T-helper 17 cell (primary cell): ENCODE data around the gene BRICD5. TPM values are rescaled to one million over a fixed set of nuclear protein-coding genes. Genes with fewer than 3 reads are reported as not detected.

ENCODE experiments used
- ATAC-seq: fragments of 150-1000 bp; cut with Tn5 transposase; 2 replicates; pipeline ENCODE4 v1.10.0; 2021; ENCODE audit warnings: mild to moderate bottlenecking, moderate library complexity
- DNase-seq, 3 donors: peaks; one replicate each; pipeline versions ENCODE4 v3.0.0 to v3.0.0-alpha.2; 2020 to 2021
- H3K9me3 ChIP-seq: one replicate; pipeline ENCODE4 v1.7.0; 2013; ENCODE audit warnings: low read length, mild to moderate bottlenecking; ENCODE audit not compliant: control insufficient read depth, poor library complexity, severe bottlenecking
- H3K27ac Mint-ChIP-seq: one replicate; pipeline ENCODE4 v1.8.0; 2022; ENCODE audit warnings: mild to moderate bottlenecking, moderate library complexity, mixed read lengths
- H3K27me3 Mint-ChIP-seq: one replicate; pipeline ENCODE4 v1.8.0; 2022; ENCODE audit warnings: mixed read lengths
- H3K36me3 Mint-ChIP-seq: one replicate; pipeline ENCODE4 v1.8.0; 2022; ENCODE audit warnings: low read depth, mixed read lengths
- H3K4me1 Mint-ChIP-seq: one replicate; pipeline ENCODE4 v1.8.0; 2022; ENCODE audit warnings: mild to moderate bottlenecking, mixed read lengths
- H3K4me3 Mint-ChIP-seq: one replicate; pipeline ENCODE4 v1.8.0; 2022; ENCODE audit warnings: mild to moderate bottlenecking, moderate library complexity, mixed read lengths
- total RNA-seq, 4 donors: library from RNA in 2 of 4; stranded (reverse) in 2 of 4; gene quantifications; one replicate each; pipeline ENCODE4 v1.2.3 and lab custom pipeline; 2022 to 2026

BRICD5 gene
- total RNA-seq, 2 donors from 2014 or later = 2.6 to 4.0 TPM

GRCh38 chr16:2161911-2162310, 48.8 kb downstream of the BRICD5 start:
- peaks cover 9% of the 10 kb centered on the region for H3K4me1 Mint-ChIP-seq
- no peak for ATAC-seq
- no peaks in the 10 kb centered on the region for H3K36me3 Mint-ChIP-seq
- H3K27ac Mint-ChIP-seq = no peak overlapping the region
- no peaks in the 10 kb centered on the region for H3K27me3 Mint-ChIP-seq
- no peak overlapping the region for H3K4me3 Mint-ChIP-seq
- DNase-seq = no peak
- H3K9me3 ChIP-seq = no peaks in the 10 kb centered on the region

DNA sequence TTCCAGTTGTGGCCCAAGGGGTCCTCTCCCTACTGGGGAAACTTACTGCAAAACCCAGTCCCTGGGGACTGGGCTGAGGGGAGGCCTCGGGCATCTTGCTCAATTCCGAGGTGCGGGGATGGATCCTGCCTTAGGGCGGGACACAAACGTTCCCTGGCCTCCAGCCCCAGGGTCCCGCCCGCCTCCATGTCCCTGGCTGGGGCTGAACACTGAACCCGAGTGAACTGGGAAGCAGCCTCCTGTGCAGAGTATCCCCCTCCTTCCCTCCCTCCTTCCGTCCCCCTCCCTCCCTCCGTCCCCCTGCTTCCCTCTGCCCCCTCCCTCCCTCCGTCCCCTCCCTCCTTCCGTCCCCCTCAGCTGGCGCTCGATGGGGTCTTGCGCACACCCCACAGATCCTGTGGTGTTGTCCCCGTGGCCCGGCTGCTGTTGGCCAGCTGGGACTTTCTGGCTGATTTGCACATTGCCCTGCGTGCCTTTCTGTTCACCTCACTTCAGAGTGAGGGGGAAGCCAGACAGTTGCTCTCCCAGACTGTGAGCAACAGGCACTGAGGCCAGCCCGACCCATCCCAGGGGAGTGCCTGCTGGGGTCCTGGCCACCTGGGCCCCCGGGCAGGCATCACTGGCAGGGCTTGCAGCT, 49.6 kb downstream of the BRICD5 start:
- DNase-seq = no peak
- no peaks in the 10 kb centered on the region for H3K36me3 Mint-ChIP-seq
- peaks cover 17% of the 10 kb centered on the region for H3K4me1 Mint-ChIP-seq
- H3K9me3 ChIP-seq = no peaks in the 10 kb centered on the region
- no peaks in the 10 kb centered on the region for H3K27me3 Mint-ChIP-seq
- H3K27ac Mint-ChIP-seq = no peak overlapping the region
- ATAC-seq = no peak
- no peak overlapping the region for H3K4me3 Mint-ChIP-seq

Other genes with a start within 250 kb of the BRICD5 start
- gene RPS2, start 246.0 kb downstream of the BRICD5 start, total RNA-seq = 1,000 to 10,000 TPM; 3,200 to 3,361 TPM
- gene RNF151, start 244.0 kb downstream of the BRICD5 start, total RNA-seq = not detected
- 10 to 100 TPM; 19.5 to 20.8 TPM for gene TBL3, start 238.8 kb downstream of the BRICD5 start, total RNA-seq
- gene NOXO1, start 229.4 kb downstream of the BRICD5 start, total RNA-seq = under 1 TPM; 0.40 to 0.78 TPM
- 10 to 100 TPM; 16.2 to 22.1 TPM for gene GFER, start 226.7 kb downstream of the BRICD5 start, total RNA-seq
- 1 to 10 TPM; 7.3 to 8.1 TPM for gene SYNGR3, start 220.9 kb downstream of the BRICD5 start, total RNA-seq
- 10 to 100 TPM; 45.2 to 46.7 TPM for gene ZNF598, start 201.0 kb downstream of the BRICD5 start, total RNA-seq
- 1 to 10 TPM in 1 of 2 donors, not detected in 1; 2.0 TPM for gene NPW, start 191.1 kb downstream of the BRICD5 start, total RNA-seq
- 1 to 10 TPM; 2.2 to 3.9 TPM for gene NHERF2, start 184.0 kb downstream of the BRICD5 start, total RNA-seq
- 1 to 10 TPM; 6.7 to 6.8 TPM for gene NTHL1, start 163.0 kb downstream of the BRICD5 start, total RNA-seq
- 100 to 1,000 TPM; 123 TPM for gene TSC2, start 162.9 kb downstream of the BRICD5 start, total RNA-seq
- gene PKD1, start 75.0 kb downstream of the BRICD5 start, total RNA-seq = 10 to 100 TPM; 86.6 to 88.9 TPM
- under 1 TPM; 0.21 to 0.57 TPM for gene RAB26, start 62.2 kb downstream of the BRICD5 start, total RNA-seq
- 10 to 100 TPM; 32.4 to 35.0 TPM for gene TRAF7, start 55.1 kb downstream of the BRICD5 start, total RNA-seq
- under 1 TPM in 1 of 2 donors, not detected in 1; 0.05 TPM for gene CASKIN1, start 14.3 kb downstream of the BRICD5 start, total RNA-seq
- 10 to 100 TPM; 28.2 to 31.4 TPM for gene MLST8, start 5.4 kb downstream of the BRICD5 start, total RNA-seq
- gene PGP, start 4.0 kb upstream of the BRICD5 start, total RNA-seq = 1 to 10 TPM; 7.8 to 9.2 TPM
- 10 to 100 TPM; 32.0 to 33.6 TPM for gene E4F1, start 12.7 kb upstream of the BRICD5 start, total RNA-seq
- gene DNASE1L2, start 25.6 kb upstream of the BRICD5 start, total RNA-seq = under 1 TPM; 0.37 to 0.42 TPM
- gene ECI1, start 40.7 kb upstream of the BRICD5 start, total RNA-seq = 10 to 100 TPM; 15.2 TPM
- gene RNPS1, start 57.3 kb upstream of the BRICD5 start, total RNA-seq = 100 to 1,000 TPM; 204 to 224 TPM
- 10 to 100 TPM in 1 of 2 donors, 1 to 10 TPM in 1; 8.3 to 10.5 TPM for gene ABCA3, start 129.9 kb upstream of the BRICD5 start, total RNA-seq
- gene CCNF, start 218.6 kb upstream of the BRICD5 start, total RNA-seq = 1 to 10 TPM; 2.9 to 3.3 TPM
- gene TEDC2, start 249.2 kb upstream of the BRICD5 start, total RNA-seq = under 1 TPM; 0.70 to 0.85 TPM